HL-60 (cell line): ENCODE data around the gene IGLL5.

Experiments
- DNase-seq, 2 experiments: peaks; one replicate each; pipeline ENCODE4 v3.0.0-alpha.2; 2010 to 2020; ENCODE audit warnings: low read depth in 1 of 2, low spot score in 1 of 2
- H3K27ac ChIP-seq: fragments of 250-450 bp; sonication (Bioruptor Pico); replicated peaks from 2 replicates; pipeline ENCODE4 v1.5.1; 2020; ENCODE audit warnings: mild to moderate bottlenecking, moderate library complexity
- H3K27me3 ChIP-seq: fragments of 250-450 bp; sonication (Bioruptor Pico); 2 replicates; pipeline ENCODE4 v1.5.1; 2021; ENCODE audit warnings: mild to moderate bottlenecking, moderate library complexity; ENCODE audit not compliant: insufficient read depth, poor library complexity, severe bottlenecking
- H3K4me3 ChIP-seq: replicated peaks from 2 replicates; pipeline ENCODE4 v1.5.1; 2011; ENCODE audit warnings: mild to moderate bottlenecking, control low read depth, low read length; ENCODE audit not compliant: insufficient read depth
- CTCF ChIP-seq: IDR thresholded peaks from one replicate; pipeline ENCODE4 v1.5.1; 2011; ENCODE audit warnings: low read length, control low read depth, inconsistent platforms; ENCODE audit not compliant: insufficient read depth
- GABPA ChIP-seq: IDR thresholded peaks from 2 replicates; pipeline ENCODE4 v1.6.1; 2012; ENCODE audit warnings: low read depth
- POLR2AphosphoS5 ChIP-seq: IDR thresholded peaks from 2 replicates; pipeline ENCODE4 v1.6.1; 2012; ENCODE audit warnings: low read depth
- REST ChIP-seq: IDR thresholded peaks from 2 replicates; pipeline ENCODE4 v1.6.1; 2012; ENCODE audit warnings: low read depth; ENCODE audit not compliant: insufficient replicate concordance
- SPI1 ChIP-seq: IDR thresholded peaks from 2 replicates; pipeline ENCODE4 v1.6.1; 2012; ENCODE audit warnings: low read depth, mild to moderate bottlenecking, borderline replicate concordance

Gene IGLL5

GRCh38 chr22:22878801-22879674, 8.6 kb upstream of the IGLL5 start:
- no peak for TF ChIP-seq GABPA
- TF ChIP-seq SPI1 = no peak
- no peak for TF ChIP-seq POLR2AphosphoS5
- TF ChIP-seq REST = no peak
- peak; percentile 11 for TF ChIP-seq CTCF
- H3K27ac ChIP-seq = no peak overlapping the region
- no peak overlapping the region for H3K4me3 ChIP-seq
- no peaks in the 10 kb centered on the region for H3K27me3 ChIP-seq
- DNase-seq = no peak

GRCh38 chr22:22879675-22880155, 7.9 kb upstream of the IGLL5 start:
- H3K4me3 ChIP-seq = no peak overlapping the region
- TF ChIP-seq CTCF (no peak), SPI1 (no peak), REST (no peak), POLR2AphosphoS5 (no peak), GABPA (no peak)
- no peak for DNase-seq
- no peaks in the 10 kb centered on the region for H3K27me3 ChIP-seq
- H3K27ac ChIP-seq = no peak overlapping the region

GRCh38 chr22:22880645-22881044, 7.0 kb upstream of the IGLL5 start:
- Histone ChIP-seq H3K27me3 (no peaks in the 10 kb centered on the region), H3K27ac (no peak overlapping the region), H3K4me3 (no peak overlapping the region)
- TF ChIP-seq SPI1 = no peak
- no peak for TF ChIP-seq REST
- no peak for TF ChIP-seq GABPA
- TF ChIP-seq CTCF = no peak
- TF ChIP-seq POLR2AphosphoS5 = no peak
- no peak for DNase-seq
